NOMO-1 treated with DMSO at 0.1 percent for 48 hours (cell line): ENCODE data around the gene SHANK1.

Experiments
- DNase-seq: peaks from one replicate; lab custom pipeline; 2025; ENCODE audit not compliant: unreplicated experiment; lab: John Stamatoyannopoulos, UW

The SHANK1 gene

GRCh38 chr19:50729894-50730293, 10.3 kb upstream of the SHANK1 start:
- peak; percentile 25 for DNase-seq

DNA sequence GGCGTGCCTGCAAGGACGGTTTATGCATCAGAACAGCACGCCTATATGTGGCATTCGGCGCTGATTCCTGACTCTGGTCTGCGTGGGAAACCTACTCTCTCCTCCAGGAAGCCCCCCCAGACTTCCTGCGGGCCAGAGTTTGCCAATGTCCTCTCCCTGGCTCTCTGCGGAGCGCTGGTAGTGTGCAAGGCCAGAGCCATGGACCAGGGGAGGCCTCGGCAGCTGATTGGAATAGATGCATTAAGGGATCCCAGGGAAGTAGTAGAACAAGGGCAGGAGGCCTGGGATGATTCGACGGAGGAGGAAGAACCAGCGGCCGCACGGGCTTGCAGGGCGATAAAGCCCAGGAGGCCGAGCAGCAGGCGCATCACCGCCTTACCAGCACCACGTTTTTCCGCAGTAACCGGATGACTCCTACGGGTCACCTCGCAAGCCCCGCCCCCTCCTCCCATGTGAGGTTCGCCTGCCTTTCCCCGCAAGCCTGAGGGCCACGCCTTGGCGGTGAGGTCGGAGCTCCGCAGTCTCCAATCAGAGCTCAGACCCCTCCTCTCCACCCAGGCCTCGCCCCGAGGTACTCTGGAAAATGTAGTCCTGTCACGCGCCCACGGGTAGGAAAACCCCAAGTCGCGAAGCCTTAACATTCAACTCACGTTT, 8.6 kb upstream of the SHANK1 start:
- peak; percentile 96 for DNase-seq

- no peak for DNase-seq
Observed at GRCh38 chr19:50725911-50726230, 6.3 kb upstream of the SHANK1 start.

- DNase-seq = no peak
Observed at GRCh38 chr19:50725218-50725910, 5.8 kb upstream of the SHANK1 start.

DNA sequence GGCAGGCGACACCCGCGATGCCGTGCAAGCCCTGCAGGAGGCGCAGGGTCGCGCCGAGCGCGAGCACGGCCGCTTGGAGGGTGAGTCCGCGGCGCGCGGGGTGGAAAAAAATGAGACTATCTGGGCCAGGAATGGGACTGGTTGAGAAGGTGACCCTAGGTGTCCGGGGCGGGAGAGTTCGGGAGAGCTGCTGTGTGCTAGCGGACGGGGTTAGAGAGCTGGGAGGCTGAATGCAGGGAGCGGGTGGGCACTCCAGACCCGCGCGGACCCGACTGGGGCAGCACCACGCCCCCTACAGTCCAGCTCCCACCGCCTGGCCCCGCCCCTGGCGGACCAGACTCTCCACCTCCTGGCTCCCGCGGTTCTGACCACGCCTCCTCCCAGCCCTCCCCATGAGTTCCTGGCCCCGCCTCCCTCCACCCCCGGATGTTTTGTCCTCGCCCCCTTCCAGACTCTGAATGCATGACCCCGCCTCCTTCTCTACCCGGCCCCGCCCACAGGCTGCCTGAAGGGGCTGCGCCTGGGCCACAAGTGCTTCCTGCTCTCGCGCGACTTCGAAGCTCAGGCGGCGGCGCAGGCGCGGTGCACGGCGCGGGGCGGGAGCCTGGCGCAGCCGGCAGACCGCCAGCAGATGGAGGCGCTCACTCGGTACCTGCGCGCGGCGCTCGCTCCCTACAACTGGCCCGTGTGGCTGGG, 5.1 kb upstream of the SHANK1 start:
- peak; percentile 99 for DNase-seq

- no peak for DNase-seq
Observed at GRCh38 chr19:50723735-50724521, 4.3 kb upstream of the SHANK1 start.

DNA sequence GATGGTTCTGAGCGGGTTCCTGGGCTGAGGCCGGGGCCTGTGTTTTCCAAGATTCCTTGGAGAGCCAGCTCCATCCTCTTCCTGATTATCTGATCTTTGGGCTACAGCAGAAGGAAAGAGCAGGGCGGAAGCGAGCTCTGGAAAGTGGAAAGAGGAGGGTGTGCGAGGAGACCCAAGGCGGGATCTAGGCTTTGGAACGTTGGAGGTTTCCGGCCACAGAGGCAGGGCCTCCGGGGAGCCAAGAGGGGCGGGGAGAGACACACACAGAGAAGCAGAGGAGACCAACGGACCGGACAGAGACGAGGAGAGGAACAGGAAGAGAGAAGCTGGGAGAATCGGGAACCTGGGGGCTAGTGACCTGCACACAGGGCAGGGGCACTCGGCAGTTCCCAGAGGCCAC, 3.5 kb upstream of the SHANK1 start, which contains the start of gene CLEC11A:
CLEC11A (plus strand) TSS at position 296 of the 400 bp plus-strand sequence. CDS start 162 bp downstream, outside the sequence.
- peak; percentile 87 for DNase-seq

DNA sequence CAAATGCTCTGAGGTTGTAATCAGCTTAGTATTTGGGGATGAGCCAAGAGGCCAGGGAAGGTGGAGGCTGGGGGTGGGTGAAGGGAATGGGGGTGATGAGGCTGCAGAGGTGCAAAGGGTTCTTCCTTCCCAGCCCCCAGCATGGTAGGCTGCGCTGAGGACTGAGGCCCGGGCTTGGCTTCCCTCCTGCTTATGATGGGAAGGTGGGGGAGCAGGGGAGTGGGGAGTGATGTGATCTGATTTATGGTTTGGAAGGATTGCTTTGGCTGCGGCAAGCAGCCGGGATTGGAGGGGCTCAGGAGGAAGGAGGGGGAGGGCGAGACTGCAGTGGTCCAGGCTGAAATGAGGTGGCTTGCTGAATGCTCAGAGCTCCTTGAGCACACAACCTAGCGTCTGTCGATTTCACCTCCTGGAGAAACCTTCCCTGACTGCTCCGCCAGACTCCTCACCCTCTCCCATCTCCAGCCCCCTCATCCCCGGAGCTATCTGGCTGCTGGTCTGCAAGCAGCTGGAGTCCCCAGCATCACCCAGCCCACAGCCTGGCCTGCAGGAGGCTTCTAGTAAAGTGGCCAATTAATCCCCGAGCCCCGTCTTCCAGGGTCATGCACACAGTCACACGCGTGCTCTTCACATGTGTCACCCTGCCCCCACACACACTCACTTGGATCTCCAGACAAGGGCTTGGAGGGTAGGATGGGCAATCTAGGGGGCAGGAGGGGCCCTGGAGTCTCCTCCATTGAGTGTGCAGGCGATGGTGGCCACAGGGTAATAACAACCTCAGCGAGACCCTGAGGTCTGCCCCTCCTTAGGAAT, 2.8 kb upstream of the SHANK1 start:
- DNase-seq = peak; percentile 14

DNA sequence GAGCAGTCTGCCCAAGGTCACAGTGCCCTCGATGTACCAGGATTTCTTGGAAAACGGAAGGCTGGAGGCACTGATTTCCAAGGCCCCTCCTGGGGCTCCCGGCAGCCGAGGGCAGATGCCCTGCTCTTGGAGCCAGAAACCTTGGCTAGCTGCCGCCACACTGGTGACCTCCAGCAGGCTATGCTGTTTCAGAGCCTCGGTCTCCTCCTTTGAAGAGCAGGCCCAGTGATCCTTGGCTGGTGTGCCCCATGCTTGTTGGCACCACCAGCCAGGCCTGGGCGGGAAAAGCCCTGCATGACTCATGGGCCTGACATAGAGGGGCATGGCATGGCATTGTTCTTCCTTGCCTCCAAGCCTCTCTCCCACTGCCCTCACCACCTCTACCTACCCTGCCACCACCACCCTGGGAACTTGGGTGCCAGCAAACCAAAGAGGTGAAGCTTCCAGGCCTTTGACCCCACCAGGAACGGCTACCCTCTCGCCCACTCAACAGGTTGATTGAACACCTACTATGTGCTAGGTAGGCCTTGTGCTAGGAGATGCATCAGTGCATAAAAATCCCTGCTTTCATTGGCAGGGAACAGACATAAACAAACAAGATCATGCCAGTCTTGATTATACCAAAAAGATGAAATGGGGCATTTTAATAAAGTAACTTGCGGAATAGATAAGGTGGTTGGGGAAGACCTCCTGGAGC, 2.0 kb upstream of the SHANK1 start:
- DNase-seq = no peak

- DNase-seq = peak; percentile 59
Observed at GRCh38 chr19:50720921-50721381, 1.3 kb upstream of the SHANK1 start.

GRCh38 chr19:50720181-50720920, 749 bp upstream of the SHANK1 start:
- no peak for DNase-seq

DNA sequence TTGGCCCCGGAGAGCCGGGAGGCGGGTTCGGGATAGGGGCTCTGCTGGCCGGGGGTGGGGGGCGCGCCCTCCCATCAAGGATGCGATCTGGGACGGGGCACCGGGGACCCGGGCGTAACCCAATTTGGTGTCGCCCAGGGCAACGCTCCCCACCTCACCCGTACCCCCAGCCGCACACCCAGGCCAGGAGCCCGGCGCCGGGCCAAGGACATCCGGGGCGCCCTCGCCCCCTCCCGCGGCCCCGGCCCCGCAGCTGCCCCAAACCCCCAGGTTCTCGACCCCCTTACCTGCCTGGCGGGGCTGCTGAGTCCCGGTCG, 525 bp downstream of the SHANK1 start:
- no peak for DNase-seq

- no peak for DNase-seq
Observed at GRCh38 chr19:50718255-50719118, 1.1 kb downstream of the SHANK1 start.

DNA sequence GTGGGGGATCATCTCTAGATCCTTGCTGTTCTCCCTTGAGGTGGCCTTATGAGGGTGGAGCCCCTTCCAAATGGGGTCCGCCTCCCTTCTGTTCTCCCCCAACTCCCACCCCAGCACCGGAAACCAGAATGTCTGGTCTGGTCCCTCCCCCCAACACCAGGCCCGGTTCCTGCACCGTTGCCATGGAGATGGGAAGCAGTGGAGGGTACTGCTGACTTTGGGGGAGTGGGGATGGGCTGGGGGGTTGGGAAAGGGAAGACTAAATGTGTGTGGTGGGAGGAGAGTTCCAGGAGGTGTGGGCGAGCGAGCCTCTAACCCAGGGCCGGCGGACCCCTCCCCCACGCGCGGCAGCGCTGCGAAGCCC, 1.7 kb downstream of the SHANK1 start:
- DNase-seq = no peak

DNA sequence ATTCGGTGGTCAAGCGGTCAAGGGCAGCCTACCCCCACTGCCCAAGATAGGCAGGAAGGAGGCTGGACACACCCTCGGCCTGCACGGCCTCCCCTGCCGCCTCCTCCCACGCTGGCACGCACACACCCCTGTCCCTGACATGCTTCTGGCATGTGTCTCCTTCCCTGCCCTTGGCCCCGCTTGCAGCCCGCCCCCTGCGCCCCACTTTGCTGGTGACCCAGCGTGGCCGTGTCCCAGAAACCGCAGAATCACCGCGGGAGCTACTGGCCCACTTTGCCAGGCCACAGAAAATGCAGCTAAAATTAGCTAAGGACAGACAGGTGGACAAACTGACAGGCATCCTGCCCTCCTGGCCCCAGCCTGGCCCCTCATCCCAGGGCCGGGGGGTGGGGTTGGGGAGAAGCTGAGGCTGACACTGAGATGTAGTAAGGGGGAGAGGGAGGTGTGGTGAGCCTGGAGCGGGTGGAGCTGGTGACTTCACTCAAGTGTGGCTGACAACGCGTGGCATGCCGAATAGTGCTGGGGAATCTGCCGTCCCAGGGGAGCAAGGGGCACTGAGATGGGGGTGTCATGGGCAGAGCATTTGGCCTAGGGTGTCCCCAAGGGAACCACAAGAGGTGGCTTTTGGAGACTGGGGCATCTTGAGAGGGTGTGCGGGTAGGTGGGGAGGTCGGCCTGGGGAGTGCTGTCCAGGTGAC, 2.4 kb downstream of the SHANK1 start:
- no peak for DNase-seq

DNA sequence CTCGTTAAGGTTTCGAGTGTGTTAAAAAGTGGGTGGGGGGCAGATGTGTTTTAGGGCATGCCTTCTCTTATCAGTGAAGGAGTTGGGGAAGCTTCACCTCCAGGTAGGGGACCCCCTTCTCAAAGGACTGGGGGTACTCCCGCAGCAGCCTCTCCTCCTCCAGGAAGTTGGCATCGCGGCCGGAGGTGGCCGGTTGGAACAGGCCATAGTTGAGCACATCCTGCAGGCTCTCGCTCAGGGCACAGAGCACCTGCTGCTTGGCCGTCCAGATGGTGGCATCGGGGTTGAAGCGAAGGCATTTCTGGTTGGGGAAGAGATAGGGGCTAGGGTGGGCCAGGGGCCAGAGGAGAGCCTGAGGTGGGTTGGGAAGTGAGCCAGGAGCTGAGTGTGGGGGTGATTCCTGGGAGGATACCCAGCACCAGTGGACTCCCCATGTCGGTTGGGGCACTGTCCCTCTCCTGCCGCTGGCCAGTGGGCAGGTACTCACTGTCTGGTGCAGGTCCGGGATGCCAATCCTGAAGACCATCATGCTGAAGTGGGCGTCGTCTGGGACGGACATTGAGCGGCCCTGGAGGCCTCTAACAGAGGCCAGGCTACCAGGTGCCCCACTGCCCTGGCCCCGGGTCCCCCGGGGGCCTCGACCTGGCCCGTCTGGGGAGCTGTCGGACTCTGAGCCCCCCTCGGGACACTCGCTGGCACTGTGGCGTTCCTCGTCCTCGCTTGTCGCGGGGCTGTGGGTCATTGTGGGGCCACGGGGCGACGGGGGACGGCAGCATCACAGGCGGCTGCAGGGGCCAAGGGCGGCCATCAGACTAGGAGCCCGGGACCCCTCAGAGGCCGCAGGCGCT, 3.2 kb downstream of the SHANK1 start:
- DNase-seq = no peak
